EH (cell line): ENCODE results near the gene GCA.
A peak's percentile ranks its signal among the peaks of the same experiment; 100 is the strongest.

Experiments
- DNase-seq: peaks from one replicate; pipeline ENCODE4 v3.0.0-alpha.2; 2015; ENCODE audit warnings: low read depth

GCA gene

GRCh38 chr2:162328424-162329157 lies 15.3 kb upstream of the GCA start:
- no peak for DNase-seq

GRCh38 chr2:162330881-162331280 lies 13.1 kb upstream of the GCA start:
- no peak for DNase-seq

GRCh38 chr2:162333968-162334367 lies 10.0 kb upstream of the GCA start:
- DNase-seq = peak; percentile 47

- DNase-seq = no peak
These were observed 6.1 kb upstream of the GCA start for GRCh38 chr2:162337868-162338267.

- no peak for DNase-seq
These were observed 3.1 kb upstream of the GCA start for GRCh38 chr2:162340822-162341221.

- DNase-seq = no peak
These were observed 1.6 kb upstream of the GCA start for GRCh38 chr2:162342321-162342720.

- no peak for DNase-seq
These were observed 1.1 kb upstream of the GCA start for GRCh38 chr2:162342841-162343240.

GRCh38 chr2:162343492-162343823 lies 474 bp upstream of the GCA start:
- no peak for DNase-seq

- no peak for DNase-seq
These were observed 652 bp downstream of the GCA start for GRCh38 chr2:162344617-162344950.

- no peak for DNase-seq
These were observed 21.5 kb downstream of the GCA start for GRCh38 chr2:162365392-162365791.

GRCh38 chr2:162368494-162368893 lies 24.6 kb downstream of the GCA start:
- peak; percentile 1 for DNase-seq

- peak; percentile 37 for DNase-seq
These were observed 25.6 kb downstream of the GCA start for GRCh38 chr2:162369551-162369950.

- peak; percentile 15 for DNase-seq
These were observed 27.0 kb downstream of the GCA start for GRCh38 chr2:162370931-162371330.

- no peak for DNase-seq
These were observed 28.9 kb downstream of the GCA start for GRCh38 chr2:162372818-162373217.

- no peak for DNase-seq
These were observed 36.0 kb downstream of the GCA start for GRCh38 chr2:162379719-162380580.

- DNase-seq = no peak
These were observed 37.9 kb downstream of the GCA start for GRCh38 chr2:162381851-162382250.

- DNase-seq = peak; percentile 8
These were observed 38.3 kb downstream of the GCA start for GRCh38 chr2:162382278-162382677.

GRCh38 chr2:162385536-162385935 lies 41.6 kb downstream of the GCA start:
- DNase-seq = no peak

GRCh38 chr2:162390801-162391200 lies 46.9 kb downstream of the GCA start:
- DNase-seq = no peak

- no peak for DNase-seq
These were observed 56.4 kb downstream of the GCA start for GRCh38 chr2:162400336-162400735.

- DNase-seq = no peak
These were observed 57.9 kb downstream of the GCA start for GRCh38 chr2:162401871-162402270.

GRCh38 chr2:162403884-162404283 lies 60.0 kb downstream of the GCA start:
- peak; percentile 35 for DNase-seq
